GM10266 (cell line): ENCODE results near the gene WDR91.
A peak's percentile ranks its signal among the peaks of the same experiment; 100 is the strongest.
"Not testable (repeated sequence)": the region's sequence is repeated elsewhere in the genome, so short reads cannot be mapped to it uniquely, and the experiment has no call there.

Experiments
- DNase-seq: peaks from one replicate; pipeline ENCODE4 v3.0.0; 2012; ENCODE audit errors: extremely low spot score
- CTCF ChIP-seq: IDR thresholded peaks from 2 replicates; pipeline ENCODE4 v1.5.1; 2012; ENCODE audit warnings: mild to moderate bottlenecking, low read depth; ENCODE audit not compliant: control insufficient read depth, insufficient read depth; ENCODE audit errors: missing control alignments

The WDR91 gene

GRCh38 chr7:135177028-135177696 is 34.2 kb downstream of the WDR91 start:
- DNase-seq = no peak
- no peak for TF ChIP-seq CTCF

GRCh38 chr7:135175931-135176330 is 35.4 kb downstream of the WDR91 start:
- no peak for DNase-seq
- TF ChIP-seq CTCF = no peak

- TF ChIP-seq CTCF = no peak
- no peak for DNase-seq
Measured at GRCh38 chr7:135174941-135175340, 36.4 kb downstream of the WDR91 start.

- DNase-seq = not testable (repeated sequence)
Measured at GRCh38 chr7:135173916-135174315, 37.4 kb downstream of the WDR91 start.

DNA sequence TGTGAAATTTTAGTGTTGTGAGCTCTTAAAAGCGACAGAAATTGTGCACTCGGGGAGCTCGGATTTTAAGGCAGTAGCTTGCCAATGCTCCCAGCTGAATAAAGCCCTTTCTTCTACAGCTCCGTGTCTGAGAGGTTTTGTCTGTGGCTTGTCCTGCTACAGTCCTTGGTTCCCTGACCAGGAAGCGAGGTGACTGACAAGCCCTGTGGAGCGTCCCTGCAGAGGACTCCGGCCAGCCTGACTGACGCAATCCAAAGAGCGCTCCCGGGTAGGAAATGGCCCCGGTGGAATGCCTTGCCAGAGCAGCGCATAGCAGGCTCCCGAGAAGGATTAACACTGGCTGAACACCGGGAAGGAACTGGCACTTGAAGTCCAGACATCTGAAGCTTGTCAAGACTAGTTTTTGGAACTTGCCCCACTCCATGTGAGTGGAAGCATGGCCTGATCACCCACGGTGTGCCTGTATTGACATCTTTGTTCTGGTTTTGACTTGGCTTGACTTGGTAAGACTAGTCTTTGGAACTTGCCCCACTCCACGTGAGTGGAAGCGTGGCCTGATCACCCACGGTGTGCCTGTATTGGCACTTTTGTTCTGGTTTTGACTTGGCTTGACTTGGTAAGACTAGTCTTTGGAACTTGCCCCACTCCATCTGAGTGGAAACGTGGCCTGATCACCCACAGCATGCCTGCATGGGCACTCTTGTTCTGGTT is 39.6 kb downstream of the WDR91 start:
- not testable (repeated sequence) for DNase-seq

DNA sequence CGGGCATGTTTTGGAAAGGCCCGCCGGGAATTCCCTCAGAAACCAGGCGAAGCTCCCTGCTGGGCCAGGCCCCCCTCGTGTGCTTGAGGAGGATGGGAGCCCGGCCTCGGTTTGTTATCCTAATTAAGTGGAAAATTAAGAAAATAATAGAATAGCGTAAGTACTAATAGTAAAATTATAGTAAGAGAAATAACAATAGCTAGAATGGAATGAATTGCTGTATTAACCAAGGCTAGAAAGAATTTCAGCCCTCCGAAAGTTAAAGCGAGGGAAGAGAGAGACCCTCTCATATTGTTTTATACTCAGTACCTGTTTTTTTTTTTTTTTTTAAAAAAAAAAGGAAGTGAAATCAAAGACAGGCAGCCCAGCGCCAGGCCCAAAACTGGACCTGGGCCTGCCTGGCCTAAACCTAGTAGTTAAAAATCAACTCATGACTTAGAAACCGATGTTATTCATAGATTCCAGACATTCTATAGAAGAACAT is 40.3 kb downstream of the WDR91 start:
- not testable (repeated sequence) for DNase-seq

GRCh38 chr7:135170274-135170997 is 40.9 kb downstream of the WDR91 start, which contains the start of gene CYREN:
Gene CYREN, minus strand, starts transcription at chr7:135170707. Its CDS starts 1,785 bp downstream, at chr7:135168922.
- TF ChIP-seq CTCF = peak; percentile 84
- DNase-seq = peak; percentile 91

GRCh38 chr7:135169964-135170273 is 41.4 kb downstream of the WDR91 start:
- no peak for DNase-seq
- no peak for TF ChIP-seq CTCF
